WTC11 (cell line): ENCODE data around the gene MAP4. TPM values are rescaled to one million over a fixed set of nuclear protein-coding genes. Genes with fewer than 3 reads are reported as not detected.
A peak's percentile ranks its signal among the peaks of the same experiment; 100 is the strongest.

Experiments
- ATAC-seq: fragments of 200-7000 bp; cut with Tn5 transposase; 2 replicates; pipeline ENCODE4 v1.10.0; 2021; ENCODE audit warnings: mild to moderate bottlenecking, moderate library complexity
- CTCF ChIA-PET: fragments of 300-600 bp; sonication (Branson Sonifier 250); formaldehyde crosslinking; loops from one replicate; lab custom pipeline; 2021; ENCODE audit warnings: antibody characterized with exemption; lab: Charles Lee
- POLR2A ChIA-PET: fragments of 350-600 bp; sonication (Branson Sonifier 250); formaldehyde crosslinking; loops from one replicate; lab custom pipeline; 2021; ENCODE audit warnings: antibody characterized with exemption; lab: Charles Lee
- DNase-seq: peaks from one replicate; pipeline ENCODE4 v3.0.0; 2021; ENCODE audit warnings: low spot score
- H3K27ac Mint-ChIP-seq: 2 replicates; pipeline ENCODE4 v1.8.0; 2021; ENCODE audit warnings: mixed read lengths
- H3K27me3 Mint-ChIP-seq: 2 replicates; pipeline ENCODE4 v1.8.0; 2021; ENCODE audit warnings: low read depth, mild to moderate bottlenecking, moderate library complexity, mixed read lengths
- H3K36me3 Mint-ChIP-seq: 2 replicates; pipeline ENCODE4 v1.8.0; 2021; ENCODE audit warnings: mixed read lengths
- H3K4me1 Mint-ChIP-seq: 2 replicates; pipeline ENCODE4 v1.8.0; 2022; ENCODE audit warnings: mixed read lengths
- H3K4me3 Mint-ChIP-seq: 2 replicates; pipeline ENCODE4 v1.8.0; 2021; ENCODE audit warnings: mild to moderate bottlenecking, moderate library complexity, mixed read lengths
- H3K9me3 Mint-ChIP-seq: 2 replicates; pipeline ENCODE4 v1.8.0; 2021; ENCODE audit warnings: mixed read lengths
- ATF3 ChIP-seq: sonication (generic); formaldehyde crosslinking; conservative IDR thresholded peaks from 2 replicates; pipeline ENCODE4 v1.8.1; 2022; ENCODE audit warnings: mild to moderate bottlenecking, missing genetic modification reagents
- CREM ChIP-seq: sonication (generic); formaldehyde crosslinking; IDR thresholded peaks from 2 replicates; pipeline ENCODE4 v1.8.1; 2022; ENCODE audit warnings: mild to moderate bottlenecking, missing genetic modification reagents, moderate library complexity
- FOXK1 ChIP-seq: sonication (generic); formaldehyde crosslinking; IDR thresholded peaks from 2 replicates; pipeline ENCODE4 v1.8.0; 2022; ENCODE audit warnings: mild to moderate bottlenecking, moderate library complexity, missing genetic modification reagents
- FOXP1 ChIP-seq: sonication (generic); formaldehyde crosslinking; IDR thresholded peaks from 2 replicates; pipeline ENCODE4 v1.8.0; 2022; ENCODE audit warnings: missing genetic modification reagents, mild to moderate bottlenecking, moderate library complexity, borderline replicate concordance
- FOXP4 ChIP-seq: sonication (generic); formaldehyde crosslinking; IDR thresholded peaks from 2 replicates; pipeline ENCODE4 v1.8.0; 2022; ENCODE audit warnings: mild to moderate bottlenecking, missing genetic modification reagents
- NR1H2 ChIP-seq: sonication (generic); formaldehyde crosslinking; IDR thresholded peaks from 2 replicates; pipeline ENCODE4 v1.9.0; 2021; ENCODE audit warnings: mild to moderate bottlenecking, moderate library complexity, missing genetic modification reagents
- SMAD3 ChIP-seq: sonication (generic); formaldehyde crosslinking; IDR thresholded peaks from 2 replicates; pipeline ENCODE4 v1.8.0; 2022; ENCODE audit warnings: missing genetic modification reagents, mild to moderate bottlenecking, borderline replicate concordance
- SMAD4 ChIP-seq: sonication (generic); formaldehyde crosslinking; IDR thresholded peaks from 2 replicates; pipeline ENCODE4 v1.8.0; 2022; ENCODE audit warnings: mild to moderate bottlenecking, missing genetic modification reagents
- TEAD4 ChIP-seq: sonication (generic); formaldehyde crosslinking; IDR thresholded peaks from 2 replicates; pipeline ENCODE4 v1.8.0; 2022; ENCODE audit warnings: mild to moderate bottlenecking, missing genetic modification reagents
- ZMAT4 ChIP-seq: fragments of 250-450 bp; sonication (Bioruptor Pico); IDR thresholded peaks from 2 replicates; pipeline ENCODE4 v1.9.0; 2021; ENCODE audit warnings: mild to moderate bottlenecking
- ZNF232 ChIP-seq: sonication (generic); formaldehyde crosslinking; IDR thresholded peaks from 2 replicates; pipeline ENCODE4 v1.8.0; 2022; ENCODE audit warnings: mild to moderate bottlenecking, missing genetic modification reagents
- ZNF263 ChIP-seq: sonication (generic); formaldehyde crosslinking; IDR thresholded peaks from 2 replicates; pipeline ENCODE4 v1.8.1; 2022; ENCODE audit warnings: low read depth, mild to moderate bottlenecking, moderate library complexity, missing genetic modification reagents
- ZNF317 ChIP-seq: sonication (generic); formaldehyde crosslinking; IDR thresholded peaks from 2 replicates; pipeline ENCODE4 v1.8.1; 2023; ENCODE audit warnings: low read depth, mild to moderate bottlenecking, moderate library complexity, missing genetic modification reagents, borderline replicate concordance
- ZNF396 ChIP-seq: fragments of 250-450 bp; sonication (Bioruptor Pico); IDR thresholded peaks from 2 replicates; pipeline ENCODE4 v1.8.0; 2021; ENCODE audit warnings: mild to moderate bottlenecking, moderate library complexity, borderline replicate concordance
- total RNA-seq: library from RNA; stranded (reverse); gene quantifications from 3 replicates; pipeline ENCODE4 v1.2.3, GENCODE V29; 2021
- TF ChIP-seq, protein P1 (sequence below): sonication (generic); formaldehyde crosslinking; IDR thresholded peaks from 2 replicates; pipeline ENCODE4 v1.8.1; 2023; ENCODE audit warnings: mild to moderate bottlenecking, missing genetic modification reagents, moderate library complexity
- TF ChIP-seq, protein P2 (sequence below): sonication (generic); formaldehyde crosslinking; IDR thresholded peaks from 2 replicates; pipeline ENCODE4 v1.8.1; 2022; ENCODE audit warnings: missing genetic modification reagents, borderline replicate concordance
- TF ChIP-seq, protein P3 (sequence below): sonication (generic); formaldehyde crosslinking; IDR thresholded peaks from 2 replicates; pipeline ENCODE4 v1.8.1; 2023; ENCODE audit warnings: mild to moderate bottlenecking, missing genetic modification reagents
- TF ChIP-seq, protein P4 (sequence below): sonication (generic); formaldehyde crosslinking; IDR thresholded peaks from 2 replicates; pipeline ENCODE4 v1.8.0; 2022; ENCODE audit warnings: mild to moderate bottlenecking, missing genetic modification reagents

MAP4 gene
- total RNA-seq, 1 experiment from 2014 or later: 199 TPM

DNA sequence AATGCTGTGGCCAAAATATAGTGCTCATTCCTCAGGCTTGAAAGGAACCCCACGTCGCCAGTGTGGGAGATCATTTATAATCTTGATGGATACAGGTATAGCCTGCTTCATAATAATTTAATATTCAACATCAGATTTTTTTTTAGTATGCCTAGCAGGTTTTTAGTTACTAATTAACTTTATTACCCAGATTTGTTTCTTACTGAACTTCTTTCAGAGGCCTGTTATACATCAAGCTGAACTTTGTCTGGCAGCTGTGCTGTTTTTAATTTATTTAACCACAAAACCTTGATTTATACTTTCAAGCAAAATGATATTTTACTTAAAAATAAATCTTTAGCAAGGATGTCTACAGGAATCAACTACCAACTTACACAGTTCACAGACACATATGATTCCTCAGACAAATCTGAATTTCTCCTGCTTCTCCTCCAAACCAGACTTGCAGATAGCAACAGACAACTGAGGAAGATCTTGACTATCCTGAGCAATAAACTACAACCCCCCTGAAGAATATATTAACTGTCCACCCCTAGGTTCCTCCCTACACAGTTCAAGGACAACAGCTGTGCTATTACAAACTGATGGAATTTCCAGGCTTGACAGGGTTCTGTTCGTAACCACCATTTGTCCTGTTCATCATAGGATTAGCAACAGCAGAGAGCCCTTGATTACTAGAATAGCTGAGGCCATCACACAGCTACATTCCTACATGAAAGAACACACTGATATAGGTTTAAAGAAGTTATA lies 610 bp downstream of the MAP4 start:
- CTCF ChIA-PET: interaction anchor here (0.6 to 5.3 kb wide), 5 partner anchors 18 to 797 kb away, joined by 3 to 27 read pairs (median 3); no protein-coding TSS in a partner anchor
- peaks cover 55% of the 10 kb centered on the region for H3K4me1 Mint-ChIP-seq

More for the DNA sequence above, 610 bp downstream of the MAP4 start:
- no peaks in the 10 kb centered on the region for H3K27me3 Mint-ChIP-seq
- TF ChIP-seq FOXP4 (CRISPR knock-in tag) (no peak), ZNF232 (CRISPR knock-in tag) (no peak), NR1H2 (CRISPR knock-in tag) (no peak), SMAD4 (no peak), TEAD4 (CRISPR knock-in tag) (no peak), ZMAT4 (CRISPR knock-in tag) (no peak), CREM (no peak), SMAD3 (CRISPR knock-in tag) (no peak), ZNF396 (CRISPR knock-in tag) (no peak), ZNF317 (CRISPR knock-in tag) (no peak), ZNF263 (CRISPR knock-in tag) (no peak), FOXP1 (no peak), ATF3 (CRISPR knock-in tag) (no peak), FOXK1 (no peak)
- TF ChIP-seq, protein P1, sequence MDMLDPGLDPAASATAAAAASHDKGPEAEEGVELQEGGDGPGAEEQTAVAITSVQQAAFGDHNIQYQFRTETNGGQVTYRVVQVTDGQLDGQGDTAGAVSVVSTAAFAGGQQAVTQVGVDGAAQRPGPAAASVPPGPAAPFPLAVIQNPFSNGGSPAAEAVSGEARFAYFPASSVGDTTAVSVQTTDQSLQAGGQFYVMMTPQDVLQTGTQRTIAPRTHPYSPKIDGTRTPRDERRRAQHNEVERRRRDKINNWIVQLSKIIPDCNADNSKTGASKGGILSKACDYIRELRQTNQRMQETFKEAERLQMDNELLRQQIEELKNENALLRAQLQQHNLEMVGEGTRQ (CRISPR knock-in tag): no peak
- TF ChIP-seq, protein P2, sequence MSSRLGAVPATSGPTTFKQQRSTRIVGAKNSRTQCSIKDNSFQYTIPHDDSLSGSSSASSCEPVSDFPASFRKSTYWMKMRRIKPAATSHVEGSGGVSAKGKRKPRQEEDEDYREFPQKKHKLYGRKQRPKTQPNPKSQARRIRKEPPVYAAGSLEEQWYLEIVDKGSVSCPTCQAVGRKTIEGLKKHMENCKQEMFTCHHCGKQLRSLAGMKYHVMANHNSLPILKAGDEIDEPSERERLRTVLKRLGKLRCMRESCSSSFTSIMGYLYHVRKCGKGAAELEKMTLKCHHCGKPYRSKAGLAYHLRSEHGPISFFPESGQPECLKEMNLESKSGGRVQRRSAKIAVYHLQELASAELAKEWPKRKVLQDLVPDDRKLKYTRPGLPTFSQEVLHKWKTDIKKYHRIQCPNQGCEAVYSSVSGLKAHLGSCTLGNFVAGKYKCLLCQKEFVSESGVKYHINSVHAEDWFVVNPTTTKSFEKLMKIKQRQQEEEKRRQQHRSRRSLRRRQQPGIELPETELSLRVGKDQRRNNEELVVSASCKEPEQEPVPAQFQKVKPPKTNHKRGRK (CRISPR knock-in tag): no peak
- TF ChIP-seq, protein P3, sequence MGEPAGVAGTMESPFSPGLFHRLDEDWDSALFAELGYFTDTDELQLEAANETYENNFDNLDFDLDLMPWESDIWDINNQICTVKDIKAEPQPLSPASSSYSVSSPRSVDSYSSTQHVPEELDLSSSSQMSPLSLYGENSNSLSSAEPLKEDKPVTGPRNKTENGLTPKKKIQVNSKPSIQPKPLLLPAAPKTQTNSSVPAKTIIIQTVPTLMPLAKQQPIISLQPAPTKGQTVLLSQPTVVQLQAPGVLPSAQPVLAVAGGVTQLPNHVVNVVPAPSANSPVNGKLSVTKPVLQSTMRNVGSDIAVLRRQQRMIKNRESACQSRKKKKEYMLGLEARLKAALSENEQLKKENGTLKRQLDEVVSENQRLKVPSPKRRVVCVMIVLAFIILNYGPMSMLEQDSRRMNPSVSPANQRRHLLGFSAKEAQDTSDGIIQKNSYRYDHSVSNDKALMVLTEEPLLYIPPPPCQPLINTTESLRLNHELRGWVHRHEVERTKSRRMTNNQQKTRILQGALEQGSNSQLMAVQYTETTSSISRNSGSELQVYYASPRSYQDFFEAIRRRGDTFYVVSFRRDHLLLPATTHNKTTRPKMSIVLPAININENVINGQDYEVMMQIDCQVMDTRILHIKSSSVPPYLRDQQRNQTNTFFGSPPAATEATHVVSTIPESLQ: no peak
- TF ChIP-seq, protein P4, sequence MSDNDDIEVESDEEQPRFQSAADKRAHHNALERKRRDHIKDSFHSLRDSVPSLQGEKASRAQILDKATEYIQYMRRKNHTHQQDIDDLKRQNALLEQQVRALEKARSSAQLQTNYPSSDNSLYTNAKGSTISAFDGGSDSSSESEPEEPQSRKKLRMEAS: no peak
- peak overlapping the region; percentile 95 for H3K27ac Mint-ChIP-seq
- H3K4me3 Mint-ChIP-seq: no peak overlapping the region
- POLR2A ChIA-PET: no interaction called here
- ATAC-seq (no peak), DNase-seq (no peak)
- peaks cover 4% of the 10 kb centered on the region for H3K9me3 Mint-ChIP-seq
- H3K36me3 Mint-ChIP-seq: peaks cover 13% of the 10 kb centered on the region
